ENCODE data around the gene CISH. TPM values are rescaled to one million over a fixed set of nuclear protein-coding genes. Genes with fewer than 3 reads are reported as not detected.

The CISH gene
- total and polyA plus RNA-seq, 2 experiments from 2014 or later: 8.2 to 11.7 TPM

- DNase-seq (ENCODE audit: low read depth in 1 of 2, low spot score in 1 of 2): no peak
- Histone ChIP-seq H3K36me3 (peaks cover 2% of the 10 kb centered on the region), H3K4me3 (no peak overlapping the region), H3K27me3 (no peaks in the 10 kb centered on the region), H3K9me3 (ENCODE audit: low read depth) (no peaks in the 10 kb centered on the region), H3K27ac (no peak overlapping the region), H3K4me1 (ENCODE audit: low read depth) (no peaks in the 10 kb centered on the region)
- TF ChIP-seq CTCF (IDR thresholded peaks at IDR 0.05; ENCODE audit: low read depth, low read length): no peak
These were observed 30.1 kb downstream of the CISH start for GRCh38 chr3:50581459-50581842.

- no peaks in the 10 kb centered on the region for H3K4me1 ChIP-seq (ENCODE audit: low read depth)
- peaks cover 2% of the 10 kb centered on the region for H3K36me3 ChIP-seq
- no peak for TF ChIP-seq CTCF (IDR thresholded peaks at IDR 0.05; ENCODE audit: low read depth, low read length)
- DNase-seq (ENCODE audit: low read depth in 1 of 2, low spot score in 1 of 2): no peak
- H3K4me3 ChIP-seq: no peak overlapping the region
- no peak overlapping the region for H3K27ac ChIP-seq
- no peaks in the 10 kb centered on the region for H3K9me3 ChIP-seq (ENCODE audit: low read depth)
- H3K27me3 ChIP-seq: no peaks in the 10 kb centered on the region
These were observed 30.7 kb downstream of the CISH start for GRCh38 chr3:50580683-50581458.

GRCh38 chr3:50577348-50577747, 34.2 kb downstream of the CISH start:
- no peaks in the 10 kb centered on the region for H3K36me3 ChIP-seq
- DNase-seq (ENCODE audit: low read depth in 1 of 2, low spot score in 1 of 2): no peak
- no peak overlapping the region for H3K4me3 ChIP-seq
- TF ChIP-seq CTCF (IDR thresholded peaks at IDR 0.05; ENCODE audit: low read depth, low read length): no peak
- H3K27ac ChIP-seq: no peak overlapping the region
- H3K4me1 ChIP-seq (ENCODE audit: low read depth): no peaks in the 10 kb centered on the region
- no peaks in the 10 kb centered on the region for H3K27me3 ChIP-seq
- no peaks in the 10 kb centered on the region for H3K9me3 ChIP-seq (ENCODE audit: low read depth)

GRCh38 chr3:50575372-50575771, 36.2 kb downstream of the CISH start:
- no peak overlapping the region for H3K4me3 ChIP-seq
- H3K4me1 ChIP-seq (ENCODE audit: low read depth): no peaks in the 10 kb centered on the region
- no peak overlapping the region for H3K27ac ChIP-seq
- DNase-seq (ENCODE audit: low read depth in 1 of 2, low spot score in 1 of 2): no peak
- H3K27me3 ChIP-seq: no peaks in the 10 kb centered on the region
- no peaks in the 10 kb centered on the region for H3K9me3 ChIP-seq (ENCODE audit: low read depth)
- H3K36me3 ChIP-seq: no peaks in the 10 kb centered on the region
- no peak for TF ChIP-seq CTCF (IDR thresholded peaks at IDR 0.05; ENCODE audit: low read depth, low read length)

GRCh38 chr3:50574444-50574831, 37.1 kb downstream of the CISH start:
- H3K27me3 ChIP-seq: no peaks in the 10 kb centered on the region
- no peak for TF ChIP-seq CTCF (IDR thresholded peaks at IDR 0.05; ENCODE audit: low read depth, low read length)
- H3K4me3 ChIP-seq: no peak overlapping the region
- H3K27ac ChIP-seq: no peak overlapping the region
- no peaks in the 10 kb centered on the region for H3K9me3 ChIP-seq (ENCODE audit: low read depth)
- H3K4me1 ChIP-seq (ENCODE audit: low read depth): peaks cover 3% of the 10 kb centered on the region
- H3K36me3 ChIP-seq: no peaks in the 10 kb centered on the region
- no peak for DNase-seq (ENCODE audit: low read depth in 1 of 2, low spot score in 1 of 2)

All from cardiac muscle cell (in vitro differentiated cells and primary cell).